SJCRH30 (cell line): Measurements from ENCODE around the gene BBS1. TPM values are rescaled to one million over a fixed set of nuclear protein-coding genes. Genes with fewer than 3 reads are reported as not detected.

Source experiments
- DNase-seq, 2 experiments: peaks; one replicate each; pipeline ENCODE4 v3.0.0-alpha.2; 2015 to 2020
- H3K27ac ChIP-seq: fragments of 250-450 bp; sonication (Bioruptor Pico); 2 replicates; pipeline ENCODE4 v1.5.1; 2020; ENCODE audit warnings: mild to moderate bottlenecking, moderate library complexity
- H3K27me3 ChIP-seq: fragments of 250-450 bp; sonication (Bioruptor Pico); 2 replicates; pipeline ENCODE4 v1.5.1; 2020; ENCODE audit warnings: mild to moderate bottlenecking, moderate library complexity
- H3K36me3 ChIP-seq: fragments of 250-450 bp; sonication (Bioruptor Pico); 2 replicates; pipeline ENCODE4 v1.5.1; 2020; ENCODE audit warnings: mild to moderate bottlenecking, moderate library complexity
- H3K4me1 ChIP-seq: fragments of 250-450 bp; sonication (Bioruptor Pico); 2 replicates; pipeline ENCODE4 v1.5.1; 2020; ENCODE audit warnings: mild to moderate bottlenecking, moderate library complexity
- H3K4me3 ChIP-seq: fragments of 250-450 bp; sonication (Bioruptor Pico); 2 replicates; pipeline ENCODE4 v1.5.1; 2020; ENCODE audit warnings: mild to moderate bottlenecking, moderate library complexity
- H3K9me3 ChIP-seq: fragments of 250-450 bp; sonication (Bioruptor Pico); replicated peaks from 2 replicates; pipeline ENCODE4 v1.5.1; 2020; ENCODE audit warnings: mild to moderate bottlenecking, moderate library complexity
- total RNA-seq: library from RNA; depleted of rRNA; stranded (reverse); fragments of >200 nt; shearing (Covaris generic); gene quantifications from 2 replicates; pipeline ENCODE4 v1.2.3, GENCODE V29; 2014

The BBS1 gene
- total RNA-seq, 1 experiment from 2014 or later = 13.6 TPM

- H3K36me3 ChIP-seq = no peaks in the 10 kb centered on the region
- DNase-seq = no peak
- no peak overlapping the region for H3K27ac ChIP-seq
- no peaks in the 10 kb centered on the region for H3K9me3 ChIP-seq
- peaks cover 22% of the 10 kb centered on the region for H3K4me1 ChIP-seq
- no peaks in the 10 kb centered on the region for H3K27me3 ChIP-seq
- H3K4me3 ChIP-seq = no peak overlapping the region
Observed at GRCh38 chr11:66491315-66491935, 19.0 kb upstream of the BBS1 start.

- H3K27ac ChIP-seq = no peak overlapping the region
- H3K4me1 ChIP-seq = peaks cover 22% of the 10 kb centered on the region
- H3K36me3 ChIP-seq = no peaks in the 10 kb centered on the region
- H3K4me3 ChIP-seq = no peak overlapping the region
- peak; percentile 78 for DNase-seq
- no peaks in the 10 kb centered on the region for H3K27me3 ChIP-seq
- no peaks in the 10 kb centered on the region for H3K9me3 ChIP-seq
Observed at GRCh38 chr11:66492161-66492865, 18.1 kb upstream of the BBS1 start.

GRCh38 chr11:66493130-66493529, 17.3 kb upstream of the BBS1 start:
- H3K36me3 ChIP-seq = no peaks in the 10 kb centered on the region
- peaks cover 22% of the 10 kb centered on the region for H3K4me1 ChIP-seq
- no peaks in the 10 kb centered on the region for H3K27me3 ChIP-seq
- H3K9me3 ChIP-seq = no peaks in the 10 kb centered on the region
- DNase-seq = no peak
- H3K4me3 ChIP-seq = no peak overlapping the region
- no peak overlapping the region for H3K27ac ChIP-seq

- DNase-seq = no peak
- Histone ChIP-seq H3K27ac (no peak overlapping the region), H3K36me3 (no peaks in the 10 kb centered on the region)
Observed at GRCh38 chr11:66494458-66494857, 16.0 kb upstream of the BBS1 start.

GRCh38 chr11:66494935-66495334, 15.5 kb upstream of the BBS1 start:
- no peak overlapping the region for H3K4me3 ChIP-seq
- peaks cover 22% of the 10 kb centered on the region for H3K4me1 ChIP-seq
- H3K27ac ChIP-seq = no peak overlapping the region
- DNase-seq = no peak
- H3K36me3 ChIP-seq = no peaks in the 10 kb centered on the region
- H3K27me3 ChIP-seq = no peaks in the 10 kb centered on the region
- no peaks in the 10 kb centered on the region for H3K9me3 ChIP-seq

More at GRCh38 chr11:66494458-66494857, 16.0 kb upstream of the BBS1 start:
- H3K4me3 ChIP-seq = no peak overlapping the region
- no peaks in the 10 kb centered on the region for H3K27me3 ChIP-seq
- no peaks in the 10 kb centered on the region for H3K9me3 ChIP-seq
- peaks cover 22% of the 10 kb centered on the region for H3K4me1 ChIP-seq

GRCh38 chr11:66495401-66495854, 15.0 kb upstream of the BBS1 start:
- no peak for DNase-seq
- Histone ChIP-seq H3K36me3 (no peaks in the 10 kb centered on the region), H3K9me3 (no peaks in the 10 kb centered on the region), H3K4me3 (no peak overlapping the region), H3K27ac (no peak overlapping the region), H3K27me3 (no peaks in the 10 kb centered on the region), H3K4me1 (peaks cover 22% of the 10 kb centered on the region)

GRCh38 chr11:66497206-66497605, 13.2 kb upstream of the BBS1 start:
- Histone ChIP-seq H3K4me1 (peaks cover 14% of the 10 kb centered on the region), H3K4me3 (no peak overlapping the region), H3K27ac (no peak overlapping the region), H3K36me3 (no peaks in the 10 kb centered on the region), H3K9me3 (no peaks in the 10 kb centered on the region), H3K27me3 (no peaks in the 10 kb centered on the region)
- no peak for DNase-seq

- Histone ChIP-seq H3K4me1 (peaks cover 1% of the 10 kb centered on the region; the same call in 1 of the 2 replicates), H3K36me3 (no peaks in the 10 kb centered on the region), H3K27me3 (no peaks in the 10 kb centered on the region), H3K9me3 (no peaks in the 10 kb centered on the region), H3K27ac (no peak overlapping the region), H3K4me3 (no peak overlapping the region)
- DNase-seq = no peak
Observed at GRCh38 chr11:66498506-66498905, 11.9 kb upstream of the BBS1 start.

GRCh38 chr11:66505276-66505816, 5.1 kb upstream of the BBS1 start:
- Histone ChIP-seq H3K36me3 (no peaks in the 10 kb centered on the region), H3K4me3 (no peak overlapping the region), H3K9me3 (no peaks in the 10 kb centered on the region), H3K27ac (no peak overlapping the region), H3K4me1 (no peaks in the 10 kb centered on the region), H3K27me3 (no peaks in the 10 kb centered on the region)
- DNase-seq = no peak

GRCh38 chr11:66509131-66509561, 1.3 kb upstream of the BBS1 start:
- Histone ChIP-seq H3K9me3 (no peaks in the 10 kb centered on the region), H3K4me3 (no peak overlapping the region), H3K27me3 (no peaks in the 10 kb centered on the region), H3K27ac (no peak overlapping the region), H3K4me1 (peaks cover 3% of the 10 kb centered on the region; the same call in 1 of the 2 replicates), H3K36me3 (no peaks in the 10 kb centered on the region)
- DNase-seq = no peak

GRCh38 chr11:66510990-66511339, 530 bp downstream of the BBS1 start:
- H3K9me3 ChIP-seq = no peaks in the 10 kb centered on the region
- H3K4me1 ChIP-seq = peaks cover 3% of the 10 kb centered on the region; the same call in 1 of the 2 replicates
- H3K36me3 ChIP-seq = no peaks in the 10 kb centered on the region
- 0 out of 2 replicates have a peak overlapping the region, but pooled peaks have one; percentile 21 for H3K27ac ChIP-seq
- peak overlapping the region; percentile 89 for H3K4me3 ChIP-seq
- DNase-seq = no peak
- H3K27me3 ChIP-seq = no peaks in the 10 kb centered on the region

- H3K4me3 ChIP-seq = no peak overlapping the region
- no peaks in the 10 kb centered on the region for H3K36me3 ChIP-seq
- DNase-seq = no peak
- no peaks in the 10 kb centered on the region for H3K9me3 ChIP-seq
- H3K4me1 ChIP-seq = no peaks in the 10 kb centered on the region
- no peaks in the 10 kb centered on the region for H3K27me3 ChIP-seq
- H3K27ac ChIP-seq = no peak overlapping the region
Observed at GRCh38 chr11:66523611-66524010, 13.2 kb downstream of the BBS1 start.

GRCh38 chr11:66524304-66525040, 14.0 kb downstream of the BBS1 start:
- no peak overlapping the region for H3K4me3 ChIP-seq
- H3K9me3 ChIP-seq = no peaks in the 10 kb centered on the region
- DNase-seq = no peak
- no peaks in the 10 kb centered on the region for H3K27me3 ChIP-seq
- no peak overlapping the region for H3K27ac ChIP-seq
- no peaks in the 10 kb centered on the region for H3K36me3 ChIP-seq
- no peaks in the 10 kb centered on the region for H3K4me1 ChIP-seq

- Histone ChIP-seq H3K36me3 (no peaks in the 10 kb centered on the region), H3K4me1 (no peaks in the 10 kb centered on the region), H3K27ac (no peak overlapping the region), H3K4me3 (no peak overlapping the region), H3K9me3 (no peaks in the 10 kb centered on the region), H3K27me3 (no peaks in the 10 kb centered on the region)
- no peak for DNase-seq
Observed at GRCh38 chr11:66529069-66529468, 18.6 kb downstream of the BBS1 start.

GRCh38 chr11:66529655-66530054, 19.2 kb downstream of the BBS1 start:
- Histone ChIP-seq H3K9me3 (no peaks in the 10 kb centered on the region), H3K36me3 (no peaks in the 10 kb centered on the region), H3K4me3 (no peak overlapping the region), H3K27me3 (no peaks in the 10 kb centered on the region), H3K4me1 (no peaks in the 10 kb centered on the region), H3K27ac (no peak overlapping the region)
- DNase-seq = no peak
